Skeletal muscle tissue (tissue), 4 donors: ENCODE results near the gene TUBB3. TPM values are rescaled to one million over a fixed set of nuclear protein-coding genes. Genes with fewer than 3 reads are reported as not detected.
"Not testable (repeated sequence)": the region's sequence is repeated elsewhere in the genome, so short reads cannot be mapped to it uniquely, and the experiment has no call there.

Source experiments
- H3K27ac ChIP-seq: one replicate; pipeline ENCODE4 v1.7.0; 2013; ENCODE audit warnings: mild to moderate bottlenecking, low read depth, low read length, inconsistent platforms
- H3K27me3 ChIP-seq, 3 donors: one replicate each; pipeline ENCODE4 v1.7.0; 2013; ENCODE audit warnings: low read length in 3 of 3; ENCODE audit not compliant: control insufficient read depth in 3 of 3, insufficient read depth in 3 of 3
- H3K36me3 ChIP-seq, 3 donors: one replicate each; pipeline ENCODE4 v1.7.0; 2013; ENCODE audit warnings: low read length in 3 of 3; ENCODE audit not compliant: control insufficient read depth in 3 of 3, insufficient read depth in 3 of 3
- H3K4me1 ChIP-seq, 3 donors: one replicate each; pipeline ENCODE4 v1.7.0; 2013; ENCODE audit warnings: low read length in 3 of 3, mild to moderate bottlenecking in 3 of 3; ENCODE audit not compliant: control insufficient read depth in 3 of 3, insufficient read depth in 3 of 3
- H3K4me3 ChIP-seq, 3 donors: one replicate each; pipeline ENCODE4 v1.7.0; 2013; ENCODE audit warnings: low read length in 3 of 3
- H3K9ac ChIP-seq, 3 donors: one replicate each; pipeline ENCODE4 v1.7.0; 2013; ENCODE audit warnings: low read length in 3 of 3, mild to moderate bottlenecking in 3 of 3, moderate library complexity in 2 of 3, low read depth in 1 of 3
- H3K9me3 ChIP-seq, 3 donors: one replicate each; pipeline ENCODE4 v1.7.0; 2013; ENCODE audit warnings: low read length in 3 of 3; ENCODE audit not compliant: control insufficient read depth in 3 of 3
- total RNA-seq: library from RNA; depleted of rRNA; stranded (reverse); fragments of >200 nt; gene quantifications from one replicate; pipeline ENCODE4 v1.2.3, GENCODE V29; 2014
- donor health status: Osteomylitis.

Gene TUBB3
- total RNA-seq, 1 donor from 2014 or later: 18.3 TPM

GRCh38 chr16:89961920-89962319 is 38.8 kb downstream of the TUBB3 start:
- H3K9ac ChIP-seq: no peak overlapping the region

GRCh38 chr16:89962754-89963498 is 39.8 kb downstream of the TUBB3 start:
- Histone ChIP-seq H3K9ac (no peak overlapping the region), H3K9me3 (no peaks in the 10 kb centered on the region), H3K36me3 (peaks cover 29 to 48% (median 36%) of the 10 kb centered on the region in 3 donors), H3K27me3 (no peaks in the 10 kb centered on the region), H3K27ac (no peak overlapping the region), H3K4me1 (no peaks in the 10 kb centered on the region), H3K4me3 (no peak overlapping the region)

More at GRCh38 chr16:89961920-89962319, 38.8 kb downstream of the TUBB3 start:
- H3K9me3 ChIP-seq: no peaks in the 10 kb centered on the region
- H3K27ac ChIP-seq: no peak overlapping the region
- H3K27me3 ChIP-seq: no peaks in the 10 kb centered on the region
- H3K4me3 ChIP-seq: no peak overlapping the region
- H3K36me3 ChIP-seq: peaks cover 39 to 50% (median 45%) of the 10 kb centered on the region in 3 donors
- H3K4me1 ChIP-seq: no peaks in the 10 kb centered on the region

DNA sequence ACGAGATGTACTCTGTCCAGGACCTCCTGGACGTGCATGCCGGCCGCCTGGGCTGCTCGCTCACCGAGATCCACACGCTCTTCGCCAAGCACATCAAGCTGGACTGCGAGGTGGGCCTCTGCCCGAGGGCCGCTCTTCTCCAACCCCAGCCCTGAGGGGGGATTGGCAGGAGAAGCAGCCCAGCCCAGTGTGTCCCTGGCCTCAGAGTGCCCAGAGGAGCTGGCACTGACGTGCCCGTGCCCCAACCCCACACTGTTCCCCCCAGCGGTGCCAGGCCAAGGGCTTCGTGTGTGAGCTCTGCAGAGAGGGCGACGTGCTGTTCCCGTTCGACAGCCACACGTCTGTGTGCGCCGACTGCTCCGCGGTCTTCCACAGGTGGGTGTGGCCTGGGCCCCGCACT is 41.1 kb downstream of the TUBB3 start:
- no peak overlapping the region for H3K9ac ChIP-seq
- H3K9me3 ChIP-seq: no peaks in the 10 kb centered on the region
- peaks cover 17 to 35% (median 25%) of the 10 kb centered on the region in 3 donors for H3K36me3 ChIP-seq
- H3K27ac ChIP-seq: no peak overlapping the region
- H3K4me3 ChIP-seq: no peak overlapping the region
- H3K27me3 ChIP-seq: no peaks in the 10 kb centered on the region
- H3K4me1 ChIP-seq: no peaks in the 10 kb centered on the region

DNA sequence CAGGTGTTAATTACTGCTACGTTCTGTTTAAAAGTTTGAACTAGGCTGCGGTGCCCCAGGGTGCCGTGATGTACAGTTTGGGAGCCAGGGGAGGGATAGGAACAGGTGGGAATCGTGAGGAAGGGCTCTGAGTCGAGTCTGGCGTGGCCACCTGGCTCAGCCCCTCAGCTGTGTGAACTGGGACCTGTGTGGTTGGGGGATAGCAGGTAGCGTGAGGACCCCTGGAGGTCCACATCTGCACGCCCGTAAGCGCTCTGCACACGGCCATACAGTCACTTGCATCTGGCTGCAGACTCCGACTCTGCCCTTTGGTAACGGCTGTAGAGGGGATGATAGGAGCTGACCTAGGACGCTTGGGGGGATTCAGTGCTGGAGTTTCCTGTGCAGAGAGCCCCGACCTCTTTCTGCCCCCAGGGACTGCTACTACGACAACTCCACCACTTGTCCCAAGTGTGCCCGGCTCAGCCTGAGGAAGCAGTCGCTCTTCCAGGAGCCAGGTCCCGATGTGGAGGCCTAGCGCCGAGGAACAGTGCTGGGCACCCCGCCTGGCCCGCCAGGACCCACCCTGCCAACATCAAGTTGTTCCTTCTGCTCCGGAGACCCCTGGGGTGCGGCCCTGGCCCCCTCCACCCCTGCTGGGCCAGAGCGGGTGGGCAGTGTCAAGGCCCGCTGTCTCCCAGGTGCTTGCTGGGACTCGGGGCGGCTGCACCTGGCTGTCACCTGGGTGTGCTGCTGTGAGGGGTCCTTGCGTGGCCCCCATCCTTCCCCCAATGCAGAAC is 42.5 kb downstream of the TUBB3 start:
- Histone ChIP-seq H3K4me3 (no peak overlapping the region), H3K27ac (no peak overlapping the region), H3K9ac (no peak overlapping the region), H3K4me1 (peaks cover 2 to 9% (median 4%) of the 10 kb centered on the region in 3 donors), H3K36me3 (peaks cover 14 to 32% (median 27%) of the 10 kb centered on the region in 3 donors), H3K27me3 (no peaks in the 10 kb centered on the region), H3K9me3 (no peaks in the 10 kb centered on the region)

- H3K4me3 ChIP-seq: no peak overlapping the region
- H3K4me1 ChIP-seq: peaks cover 9 to 19% (median 14%) of the 10 kb centered on the region in 3 donors
- no peak overlapping the region for H3K27ac ChIP-seq
- no peaks in the 10 kb centered on the region for H3K9me3 ChIP-seq
- no peaks in the 10 kb centered on the region for H3K27me3 ChIP-seq
- no peak overlapping the region for H3K9ac ChIP-seq
- H3K36me3 ChIP-seq: peaks cover 7 to 25% (median 22%) of the 10 kb centered on the region in 3 donors
Observed at GRCh38 chr16:89966756-89967155, 43.6 kb downstream of the TUBB3 start.

- H3K4me1 ChIP-seq: peaks cover 13 to 24% (median 17%) of the 10 kb centered on the region in 3 donors
- H3K4me3 ChIP-seq, H3K27me3 ChIP-seq, H3K9ac ChIP-seq, H3K9me3 ChIP-seq, H3K27ac ChIP-seq: not testable (repeated sequence)
- H3K36me3 ChIP-seq: peaks cover 7 to 22% (median 22%) of the 10 kb centered on the region in 3 donors
Observed at GRCh38 chr16:89967436-89967835, 44.3 kb downstream of the TUBB3 start.

DNA sequence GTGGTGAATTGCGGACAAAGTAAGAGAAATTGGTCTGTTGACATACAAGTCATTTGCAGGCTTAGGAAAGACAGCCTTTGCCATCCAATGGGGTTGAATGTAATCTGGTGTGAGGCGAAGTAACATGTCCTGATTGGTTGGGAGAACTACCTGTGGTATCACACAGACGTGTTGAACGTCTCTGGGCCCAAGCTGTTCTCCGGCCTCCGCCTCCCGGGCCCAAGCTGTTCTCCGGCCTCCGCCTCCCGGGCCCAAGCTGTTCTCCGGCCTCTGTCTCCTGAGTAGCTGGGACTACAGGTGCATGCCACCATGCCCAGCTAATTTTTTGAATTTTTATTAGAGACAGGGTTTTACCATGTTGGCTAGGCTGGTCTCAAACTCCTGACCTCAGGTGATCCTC is 44.9 kb downstream of the TUBB3 start:
- not testable (repeated sequence) for H3K9me3 ChIP-seq, H3K27me3 ChIP-seq, H3K9ac ChIP-seq, H3K27ac ChIP-seq, H3K4me3 ChIP-seq
- peaks cover 13 to 29% (median 17%) of the 10 kb centered on the region in 3 donors for H3K4me1 ChIP-seq
- peaks cover 7 to 20% (median 18%) of the 10 kb centered on the region in 3 donors for H3K36me3 ChIP-seq

- Histone ChIP-seq H3K4me3 (peak overlapping the region in 1 of 3 donors; percentile 3), H3K27me3 (no peaks in the 10 kb centered on the region), H3K36me3 (peaks cover 5 to 17% (median 13%) of the 10 kb centered on the region in 3 donors), H3K4me1 (peaks cover 22 to 42% (median 25%) of the 10 kb centered on the region in 3 donors), H3K9ac (no peak overlapping the region), H3K9me3 (no peaks in the 10 kb centered on the region), H3K27ac (no peak overlapping the region)
Observed at GRCh38 chr16:89969741-89970410, 46.7 kb downstream of the TUBB3 start.

GRCh38 chr16:89971495-89972243 is 48.5 kb downstream of the TUBB3 start:
- Histone ChIP-seq H3K27ac (peak overlapping the region; percentile 90), H3K9ac (peak overlapping the region; percentile 89 to 96 (median 95)), H3K36me3 (peaks cover 0 to 7% (median 5%) of the 10 kb centered on the region in 3 donors), H3K4me3 (peak overlapping the region; percentile 94 to 96 (median 96)), H3K27me3 (no peaks in the 10 kb centered on the region), H3K4me1 (peaks cover 22 to 49% (median 30%) of the 10 kb centered on the region in 3 donors), H3K9me3 (no peaks in the 10 kb centered on the region)
